HG03108 (cell line): Measurements from ENCODE around the gene NOL8.

Experiments used
- ATAC-seq: cut with Tn5 transposase; IDR thresholded peaks from one replicate; pipeline ENCODE4 v1.9.1; 2021; ENCODE audit warnings: moderate library complexity; ENCODE audit not compliant: unreplicated experiment

NOL8 gene

DNA sequence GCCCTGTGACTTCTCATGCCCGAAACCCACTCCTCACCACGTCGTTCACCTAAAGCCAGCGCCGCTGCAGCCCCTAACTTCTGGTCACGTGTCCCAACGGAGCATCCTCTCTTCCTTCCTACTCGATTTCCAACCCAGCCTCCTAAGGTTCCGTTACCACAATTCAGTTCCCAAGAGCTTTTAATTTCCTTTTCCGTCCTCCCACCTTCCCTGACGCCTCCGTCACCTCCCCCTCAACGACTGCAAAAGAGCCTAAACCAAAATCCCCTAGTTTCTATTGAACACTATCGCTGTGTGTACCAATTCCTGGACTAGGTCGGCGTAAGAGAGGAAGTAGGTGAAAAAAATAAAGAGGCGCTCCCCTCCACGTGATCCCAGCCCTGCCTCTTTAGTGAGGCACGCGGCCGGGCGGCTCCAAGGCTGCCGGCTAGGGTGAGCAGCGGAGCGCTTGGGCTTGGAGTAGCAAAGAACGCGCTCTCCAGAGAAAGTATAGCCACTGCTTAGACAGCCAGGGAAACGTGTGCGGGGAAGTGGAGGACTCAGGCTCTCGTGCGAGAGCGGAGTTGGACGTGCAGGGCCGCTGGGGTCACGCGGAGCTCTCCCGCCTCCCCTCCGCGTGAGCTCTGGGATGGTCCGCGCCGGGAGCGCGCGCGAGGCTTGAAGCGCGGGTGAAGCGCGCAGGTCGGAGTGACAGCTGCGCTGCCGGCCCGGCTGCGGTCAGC is at the start of gene NOL8, which contains the start of gene CENPP:
Gene NOL8 (minus strand): TSS at position 82 of the 722 bp plus-strand sequence. CDS start 1,189 bp downstream, outside the sequence.
Gene CENPP (plus strand): TSS at position 685 of the 722 bp plus-strand sequence.
- ATAC-seq = peak; percentile 93

GRCh38 chr9:92373167-92373566 is 48.0 kb upstream of the NOL8 start:
- no peak for ATAC-seq

GRCh38 chr9:92369075-92369474 is 43.9 kb upstream of the NOL8 start:
- ATAC-seq = no peak

- no peak for ATAC-seq
Measured at GRCh38 chr9:92360083-92360482, 34.9 kb upstream of the NOL8 start.

GRCh38 chr9:92359394-92359995 is 34.3 kb upstream of the NOL8 start:
- ATAC-seq = no peak

GRCh38 chr9:92353051-92353450 is 27.9 kb upstream of the NOL8 start:
- ATAC-seq = no peak

GRCh38 chr9:92350740-92351133 is 25.6 kb upstream of the NOL8 start:
- ATAC-seq = no peak

GRCh38 chr9:92349771-92350739 is 24.9 kb upstream of the NOL8 start:
- ATAC-seq = no peak

DNA sequence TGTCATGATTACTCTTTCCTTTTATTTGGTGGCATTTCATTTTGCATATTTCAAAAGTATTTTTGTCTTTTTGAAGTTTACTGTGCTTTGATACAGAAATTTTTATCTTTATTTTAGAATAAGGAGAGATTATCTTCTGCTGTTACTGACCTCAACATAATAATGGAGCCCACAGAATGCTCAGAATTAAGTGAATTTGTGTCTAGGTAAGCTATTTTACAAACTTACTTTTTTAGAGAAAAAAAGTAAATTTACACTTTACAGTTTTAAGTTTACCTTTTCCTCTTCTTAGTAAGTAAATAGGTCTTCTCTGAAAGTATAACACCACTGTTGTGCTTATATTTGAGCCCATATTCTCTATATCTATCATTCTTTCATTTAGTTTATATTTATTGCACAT is 20.4 kb upstream of the NOL8 start:
- ATAC-seq = no peak

DNA sequence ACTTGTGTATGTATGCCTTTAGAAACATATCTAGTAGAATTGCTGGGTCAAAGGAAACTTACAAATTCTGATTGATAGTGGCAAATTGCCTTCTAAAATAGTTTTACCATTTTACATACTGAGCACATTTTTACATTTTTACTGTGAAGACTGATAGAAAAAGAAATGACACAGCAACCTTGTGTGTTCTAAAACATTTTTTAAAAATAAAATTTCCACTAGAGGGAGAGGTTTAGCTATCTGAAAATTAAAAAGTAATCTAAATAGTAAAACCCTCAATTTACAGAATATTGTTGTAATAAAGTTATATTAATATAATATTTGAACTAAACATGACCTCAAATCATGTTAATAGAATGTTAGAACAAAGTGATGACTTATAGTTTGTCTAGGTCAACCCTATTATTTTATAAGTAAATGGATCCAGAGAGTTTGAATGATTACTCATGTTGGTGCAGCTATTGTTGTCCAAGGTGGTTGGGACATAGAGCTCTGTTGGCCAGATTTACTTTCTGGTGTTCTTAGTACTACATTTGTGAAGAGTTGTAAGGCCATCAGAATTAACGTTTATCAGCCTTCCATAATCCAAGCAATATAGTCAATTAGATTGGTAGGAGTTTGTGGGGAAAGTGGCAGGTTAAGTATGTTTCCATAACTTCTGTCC is 17.8 kb upstream of the NOL8 start:
- no peak for ATAC-seq

- ATAC-seq = no peak
Measured at GRCh38 chr9:92341578-92341977, 16.4 kb upstream of the NOL8 start.

- no peak for ATAC-seq
Measured at GRCh38 chr9:92333282-92333634, 8.1 kb upstream of the NOL8 start.

GRCh38 chr9:92332577-92333281 is 7.6 kb upstream of the NOL8 start:
- ATAC-seq = no peak

DNA sequence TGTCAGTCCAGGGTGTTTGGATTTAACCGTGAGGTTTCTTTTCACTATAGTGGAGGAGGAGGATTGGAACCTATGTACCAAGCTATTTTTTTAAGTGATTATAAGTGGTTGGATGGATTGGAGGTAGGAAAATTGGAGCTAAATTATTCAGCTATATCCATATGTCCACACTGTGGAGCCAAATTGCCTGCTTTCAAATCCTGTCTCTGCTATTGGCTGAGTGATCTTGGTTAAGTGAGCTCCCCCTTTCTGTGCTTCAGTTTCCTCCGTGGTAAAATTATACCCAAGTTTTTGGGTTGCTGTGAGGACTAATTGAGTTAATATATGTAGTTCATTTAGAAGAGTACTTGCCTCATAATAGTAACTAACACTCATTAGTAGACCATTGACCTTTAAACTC is 3.1 kb upstream of the NOL8 start:
- no peak for ATAC-seq

DNA sequence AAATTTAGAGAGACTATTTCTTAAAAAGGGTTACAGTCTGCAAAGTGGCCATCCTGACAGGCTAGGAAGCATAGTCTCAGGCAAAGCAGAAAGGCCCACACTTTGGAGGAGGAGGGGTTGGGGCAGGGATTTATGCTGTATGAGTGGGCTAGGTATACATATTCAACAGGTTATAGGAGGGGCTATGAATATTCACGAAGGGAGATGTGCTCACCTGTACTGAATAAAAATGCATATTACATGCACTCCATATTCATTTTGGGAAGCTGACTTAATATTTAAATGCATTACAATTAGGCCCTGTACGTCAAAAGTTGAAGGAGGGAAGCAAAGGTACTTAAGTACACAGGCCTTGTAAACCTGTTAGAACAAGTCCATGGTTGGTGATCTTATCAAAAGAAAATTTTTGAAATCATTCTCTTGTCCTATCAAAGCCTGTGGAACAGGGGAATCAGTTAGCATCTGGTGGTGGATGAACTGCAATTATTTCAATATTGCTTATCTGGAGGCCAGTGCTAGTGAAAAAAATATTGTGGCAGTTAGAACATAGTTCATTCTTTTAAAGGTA is 2.2 kb upstream of the NOL8 start:
- ATAC-seq = no peak

GRCh38 chr9:92325991-92326500 is 896 bp upstream of the NOL8 start:
- ATAC-seq = no peak

GRCh38 chr9:92324889-92325268 is 271 bp downstream of the NOL8 start:
- ATAC-seq = peak; percentile 7

DNA sequence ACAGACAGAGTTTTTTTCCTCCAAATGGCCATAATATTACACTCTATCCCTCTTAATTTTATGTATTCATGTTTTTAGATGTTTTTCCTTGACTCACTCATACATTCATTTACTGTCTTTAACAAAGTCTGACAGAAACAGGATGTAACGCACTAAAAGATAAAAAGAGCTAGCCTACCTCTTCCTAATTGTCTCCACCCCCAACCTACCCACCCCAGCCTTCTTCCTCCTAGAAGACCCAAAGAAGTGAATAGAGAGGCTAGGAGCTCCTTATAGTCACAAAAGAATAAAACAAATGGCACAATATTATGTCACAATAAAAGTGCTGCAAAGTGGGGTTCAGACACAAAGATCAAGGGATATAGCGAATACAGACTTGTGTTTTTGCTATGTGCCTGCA is 719 bp downstream of the NOL8 start:
- ATAC-seq = no peak

GRCh38 chr9:92315456-92315855 is 9.7 kb downstream of the NOL8 start:
- no peak for ATAC-seq

GRCh38 chr9:92313624-92314012 is 11.5 kb downstream of the NOL8 start:
- no peak for ATAC-seq
